K562 (cell line): Measurements from ENCODE around the gene IL27RA.

Experiments used
- TAF1 ChIP-seq: IDR thresholded peaks from 2 replicates; pipeline ENCODE4 v1.6.1; 2011; ENCODE audit warnings: mild to moderate bottlenecking, low read length, moderate library complexity; ENCODE audit not compliant: insufficient read depth, control insufficient read depth, severe bottlenecking; ENCODE audit errors: extremely low read depth
- TF ChIP-seq, protein P1 (sequence below), 3 experiments: IDR thresholded peaks in 2 of 3; conservative IDR thresholded peaks in 1 of 3; 2 replicates each; pipeline ENCODE4 v1.5.1; 2011 to 2012; ENCODE audit warnings: low read length in 3 of 3, mild to moderate bottlenecking in 3 of 3, control low read depth in 2 of 3, improper control_type of control experiment in 1 of 3, inconsistent platforms in 1 of 3, low read depth in 1 of 3, mixed read lengths in 1 of 3, moderate library complexity in 1 of 3; ENCODE audit not compliant: insufficient read depth in 2 of 3

DNA sequence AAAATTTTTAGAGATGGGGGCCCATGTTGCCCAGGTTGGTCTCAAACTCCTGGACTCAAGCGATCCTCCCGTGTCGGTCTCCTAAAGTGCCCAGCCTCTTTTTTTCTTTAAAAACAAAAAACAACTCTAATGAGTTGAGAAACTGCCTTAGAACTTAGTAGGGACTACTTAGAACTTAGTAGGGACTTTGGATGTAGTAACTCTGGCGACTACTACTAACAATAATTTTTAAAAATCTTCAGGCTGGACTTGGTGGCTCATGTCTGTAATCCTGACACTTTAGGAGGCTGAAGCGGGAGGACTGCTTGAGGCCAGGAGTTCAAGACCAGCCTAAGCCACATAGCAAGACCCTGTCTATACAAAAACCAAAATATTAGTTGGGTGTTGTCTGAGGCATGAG is 54.5 kb downstream of the IL27RA start:
- TF ChIP-seq TAF1, result no peak
- TF ChIP-seq, protein P1, sequence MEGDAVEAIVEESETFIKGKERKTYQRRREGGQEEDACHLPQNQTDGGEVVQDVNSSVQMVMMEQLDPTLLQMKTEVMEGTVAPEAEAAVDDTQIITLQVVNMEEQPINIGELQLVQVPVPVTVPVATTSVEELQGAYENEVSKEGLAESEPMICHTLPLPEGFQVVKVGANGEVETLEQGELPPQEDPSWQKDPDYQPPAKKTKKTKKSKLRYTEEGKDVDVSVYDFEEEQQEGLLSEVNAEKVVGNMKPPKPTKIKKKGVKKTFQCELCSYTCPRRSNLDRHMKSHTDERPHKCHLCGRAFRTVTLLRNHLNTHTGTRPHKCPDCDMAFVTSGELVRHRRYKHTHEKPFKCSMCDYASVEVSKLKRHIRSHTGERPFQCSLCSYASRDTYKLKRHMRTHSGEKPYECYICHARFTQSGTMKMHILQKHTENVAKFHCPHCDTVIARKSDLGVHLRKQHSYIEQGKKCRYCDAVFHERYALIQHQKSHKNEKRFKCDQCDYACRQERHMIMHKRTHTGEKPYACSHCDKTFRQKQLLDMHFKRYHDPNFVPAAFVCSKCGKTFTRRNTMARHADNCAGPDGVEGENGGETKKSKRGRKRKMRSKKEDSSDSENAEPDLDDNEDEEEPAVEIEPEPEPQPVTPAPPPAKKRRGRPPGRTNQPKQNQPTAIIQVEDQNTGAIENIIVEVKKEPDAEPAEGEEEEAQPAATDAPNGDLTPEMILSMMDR (IDR thresholded peaks at IDR 0.05 in 2 of 3, conservative IDR thresholded peaks at IDR 0.05 in 1 of 3; ENCODE audit: insufficient read depth in 2 of 3, low read depth in 1 of 3, low read length in 3 of 3), result no peak
